Mucosa of rectum (tissue), 2 donors: ENCODE measurements around the gene ABHD1.
"Not testable (repeated sequence)": the region's sequence is repeated elsewhere in the genome, so short reads cannot be mapped to it uniquely, and the experiment has no call there.

Source experiments
- H3K27ac ChIP-seq, 2 donors: one replicate each; pipeline ENCODE4 v1.7.0; 2013; ENCODE audit warnings: inconsistent platforms in 2 of 2, low read depth in 2 of 2, low read length in 2 of 2
- H3K27me3 ChIP-seq, 2 donors: one replicate each; pipeline ENCODE4 v1.7.0; 2013; ENCODE audit warnings: low read length in 2 of 2; ENCODE audit not compliant: control insufficient read depth in 2 of 2, insufficient read depth in 2 of 2
- H3K36me3 ChIP-seq, 2 donors: one replicate each; pipeline ENCODE4 v1.7.0; 2013; ENCODE audit warnings: low read length in 2 of 2; ENCODE audit not compliant: control insufficient read depth in 2 of 2, insufficient read depth in 2 of 2
- H3K4me1 ChIP-seq, 2 donors: one replicate each; pipeline ENCODE4 v1.7.0; 2013; ENCODE audit warnings: low read length in 2 of 2, mild to moderate bottlenecking in 1 of 2; ENCODE audit not compliant: control insufficient read depth in 2 of 2, insufficient read depth in 2 of 2
- H3K4me3 ChIP-seq, 2 donors: one replicate each; pipeline ENCODE4 v1.7.0; 2013; ENCODE audit warnings: low read length in 2 of 2
- H3K9ac ChIP-seq, 2 donors: one replicate each; pipeline ENCODE4 v1.7.0; 2013; ENCODE audit warnings: low read length in 2 of 2, low read depth in 1 of 2, mild to moderate bottlenecking in 1 of 2
- H3K9me3 ChIP-seq, 2 donors: one replicate each; pipeline ENCODE4 v1.7.0; 2013; ENCODE audit warnings: low read length in 2 of 2; ENCODE audit not compliant: control insufficient read depth in 2 of 2
- donor health status: healthy.
- donor health status: Normal muscosa, but diverticular disease.

Gene ABHD1

DNA sequence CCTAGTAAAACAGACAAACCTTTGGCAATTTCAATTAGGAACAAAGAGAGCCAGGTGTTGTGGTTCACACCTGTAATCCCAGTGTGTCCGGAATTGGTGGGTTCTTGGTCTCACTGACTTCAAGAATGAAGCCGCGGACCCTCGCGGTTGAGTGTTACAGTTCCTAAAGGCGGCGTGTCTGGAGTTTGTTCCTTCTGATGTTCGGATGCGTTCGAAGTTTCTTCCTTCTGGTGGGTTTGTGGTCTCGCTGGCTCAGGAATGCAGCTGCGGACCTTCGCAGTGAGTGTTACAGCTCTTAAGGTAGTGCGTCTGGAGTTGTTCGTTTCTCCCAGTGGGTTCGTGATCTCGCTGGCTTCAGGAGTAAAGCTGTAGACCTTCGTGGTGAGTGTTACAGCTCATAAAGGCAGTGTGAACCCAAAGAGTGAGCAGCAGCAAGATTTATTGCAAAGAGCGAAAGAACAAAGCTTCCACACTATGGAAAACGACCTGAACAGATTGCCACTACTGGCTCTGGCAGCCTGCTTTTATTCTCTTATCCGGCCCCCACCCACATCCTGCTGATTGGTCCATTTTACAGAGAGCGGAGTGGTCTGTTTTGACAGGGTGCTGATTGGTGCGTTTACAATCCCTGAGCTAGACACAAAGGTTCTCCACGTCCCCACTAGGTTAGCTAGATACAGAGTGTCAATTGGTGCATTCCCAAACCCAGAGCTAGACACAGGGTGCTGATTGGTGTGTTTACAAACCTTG lies 12.8 kb upstream of the ABHD1 start:
- not testable (repeated sequence) for H3K9me3 ChIP-seq, H3K9ac ChIP-seq, H3K27me3 ChIP-seq, H3K36me3 ChIP-seq, H3K27ac ChIP-seq, H3K4me3 ChIP-seq, H3K4me1 ChIP-seq

DNA sequence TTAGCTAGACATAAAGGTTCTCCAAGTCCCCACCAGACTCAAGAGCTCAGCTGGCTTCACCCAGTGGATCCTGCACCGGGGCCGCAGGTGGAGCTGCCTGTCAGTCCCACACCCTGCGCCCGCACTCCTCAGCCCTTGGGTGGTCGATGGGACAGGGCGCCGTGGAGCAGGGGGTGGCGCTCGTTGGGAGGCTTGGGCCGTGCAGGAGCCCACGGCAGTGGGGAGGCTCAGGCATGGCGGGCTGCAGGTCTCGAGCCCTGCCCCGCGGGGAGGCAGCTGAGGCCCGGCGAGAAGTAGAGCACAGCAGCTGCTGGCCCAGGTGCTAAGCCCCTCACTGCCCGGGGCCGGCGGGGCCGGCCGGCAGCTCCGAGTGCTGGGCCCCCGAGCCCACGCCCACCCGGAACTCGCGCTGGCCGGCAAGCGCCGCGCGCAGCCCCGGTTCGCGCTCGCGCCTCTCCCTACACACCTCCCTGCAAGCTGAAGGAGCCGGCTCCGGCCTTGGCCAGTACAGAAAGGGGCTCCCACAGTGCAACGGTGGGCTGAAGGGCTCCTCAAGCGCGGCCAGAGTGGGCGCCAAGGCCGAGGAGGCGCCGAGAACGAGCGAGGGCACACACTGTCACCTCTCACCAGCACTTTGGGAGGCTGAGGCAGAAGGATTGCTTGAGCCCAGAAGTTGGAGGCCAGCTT lies 12.1 kb upstream of the ABHD1 start:
- not testable (repeated sequence) for H3K4me3 ChIP-seq, H3K36me3 ChIP-seq, H3K9ac ChIP-seq, H3K4me1 ChIP-seq, H3K9me3 ChIP-seq, H3K27me3 ChIP-seq, H3K27ac ChIP-seq

- H3K27me3 ChIP-seq: peaks cover 17 to 21% of the 10 kb centered on the region in 2 donors
- H3K4me1 ChIP-seq: peaks cover 6 to 7% of the 10 kb centered on the region in 2 donors
- H3K36me3 ChIP-seq: no peaks in the 10 kb centered on the region
- H3K9ac ChIP-seq: no peak overlapping the region
- H3K9me3 ChIP-seq: no peaks in the 10 kb centered on the region
- H3K4me3 ChIP-seq: no peak overlapping the region
- no peak overlapping the region for H3K27ac ChIP-seq
Measured at GRCh38 chr2:27115519-27115918, 8.1 kb upstream of the ABHD1 start.

DNA sequence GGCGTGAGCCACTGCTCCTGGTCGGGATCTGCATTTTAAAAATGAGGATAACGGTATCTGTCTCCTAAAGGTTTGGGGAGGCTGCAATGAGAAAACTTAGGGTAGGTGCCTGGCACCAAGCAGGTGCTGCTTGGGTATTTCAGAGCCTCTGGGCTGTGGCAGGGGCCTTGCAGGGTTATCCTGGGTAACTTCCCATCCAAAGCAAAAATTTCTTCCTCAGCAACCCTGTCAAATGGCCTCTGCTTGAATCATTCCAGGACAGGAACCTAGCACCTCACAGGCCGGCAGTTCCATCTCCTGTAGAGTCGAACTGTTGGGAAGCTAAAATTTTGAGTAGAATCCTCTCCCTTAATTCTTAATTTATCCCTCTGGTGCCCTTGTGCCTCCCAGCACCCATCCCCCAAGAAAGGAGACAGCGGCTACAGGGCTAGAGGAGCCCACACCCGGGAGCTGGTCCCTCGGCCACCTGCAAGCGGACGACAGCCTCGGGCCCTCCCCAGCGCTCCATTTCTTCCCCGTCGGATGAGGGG lies 5.6 kb upstream of the ABHD1 start:
- H3K27ac ChIP-seq: no peak overlapping the region
- no peaks in the 10 kb centered on the region for H3K36me3 ChIP-seq
- H3K27me3 ChIP-seq: peaks cover 21% of the 10 kb centered on the region in 2 donors
- H3K9me3 ChIP-seq: no peaks in the 10 kb centered on the region
- H3K4me3 ChIP-seq: no peak overlapping the region
- peaks cover 6 to 8% of the 10 kb centered on the region in 2 donors for H3K4me1 ChIP-seq
- no peak overlapping the region for H3K9ac ChIP-seq

DNA sequence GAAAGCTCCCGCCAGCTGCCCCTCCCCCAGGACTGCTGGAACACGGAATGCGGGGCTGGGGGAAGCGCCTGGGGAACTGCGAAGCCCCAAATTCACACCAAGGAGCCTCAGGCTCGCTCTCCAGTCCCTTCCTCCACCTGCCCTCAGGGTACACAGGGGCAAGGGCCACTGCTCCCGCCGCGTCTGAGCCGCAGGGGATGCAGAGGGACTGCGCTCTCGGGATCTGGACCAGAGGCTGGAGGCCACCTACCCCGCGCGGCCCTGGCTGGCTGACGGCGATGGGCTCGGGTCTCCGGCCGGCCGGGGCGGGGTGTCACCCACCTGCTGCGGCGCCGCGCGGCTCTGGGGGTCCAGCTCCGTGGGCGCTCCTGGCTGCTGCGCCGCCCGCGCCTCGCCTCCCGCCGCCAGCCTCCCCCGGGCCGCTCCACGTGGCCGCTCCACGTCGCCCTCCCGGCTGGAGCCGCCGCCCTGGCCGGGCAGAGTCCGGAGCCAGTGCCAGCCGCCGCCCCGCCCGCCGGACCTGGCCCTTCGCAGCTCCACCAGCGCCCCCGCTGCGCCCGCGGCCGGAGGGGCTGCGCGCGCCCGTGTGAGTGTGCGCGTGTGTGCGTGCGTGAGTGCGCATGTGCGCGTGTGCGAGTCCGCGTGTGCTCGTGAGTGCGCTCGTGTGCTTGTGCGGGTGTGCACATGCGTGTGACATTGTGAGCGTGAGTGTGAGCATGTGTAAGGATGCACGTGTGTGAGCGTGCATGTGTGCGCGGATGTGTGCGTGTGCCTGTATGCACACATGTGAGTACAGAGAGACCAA lies 4.9 kb upstream of the ABHD1 start, which contains the start of gene CGREF1:
TSS of gene CGREF1 (minus strand) at position 604 of the 805 bp plus-strand sequence. CDS start 14,762 bp downstream, outside the sequence.
- H3K4me3 ChIP-seq: peak within 1 kb of the TSS; percentile 53 to 60
- H3K9me3 ChIP-seq: no peaks in the 10 kb centered on the region
- no peaks in the 10 kb centered on the region for H3K36me3 ChIP-seq
- peaks cover 11 to 14% of the 10 kb centered on the region in 2 donors for H3K4me1 ChIP-seq
- no peak within 1 kb of the TSS for H3K27ac ChIP-seq
- H3K27me3 ChIP-seq: peaks cover 21% of the 10 kb centered on the region in 2 donors
- peak within 1 kb of the TSS in 1 of 2 donors; percentile 26 for H3K9ac ChIP-seq

DNA sequence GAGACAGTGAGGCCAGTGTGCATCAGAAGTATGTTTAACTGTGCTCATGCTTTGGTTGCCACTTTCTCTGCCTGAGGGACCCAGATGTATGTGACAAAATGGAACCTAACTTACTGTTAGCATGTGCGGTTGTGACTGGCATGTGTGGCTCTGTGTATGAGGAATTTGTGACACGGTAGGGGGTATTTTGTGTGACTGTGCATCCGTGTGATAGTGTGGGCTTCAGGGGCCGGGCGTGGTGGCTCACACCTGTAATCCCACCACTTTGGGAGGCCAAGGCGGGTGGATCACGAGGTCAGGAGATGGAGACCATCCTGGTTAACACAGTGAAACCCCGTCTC lies 4.3 kb upstream of the ABHD1 start:
- H3K9ac ChIP-seq, H3K9me3 ChIP-seq, H3K27ac ChIP-seq, H3K36me3 ChIP-seq: not testable (repeated sequence)
- peak overlapping the region; percentile 53 to 60 for H3K4me3 ChIP-seq
- peaks cover 14 to 17% of the 10 kb centered on the region in 2 donors for H3K4me1 ChIP-seq
- H3K27me3 ChIP-seq: peaks cover 21% of the 10 kb centered on the region in 2 donors

- H3K36me3 ChIP-seq: no peaks in the 10 kb centered on the region
- H3K27me3 ChIP-seq: peaks cover 17 to 21% of the 10 kb centered on the region in 2 donors
- peaks cover 14 to 17% of the 10 kb centered on the region in 2 donors for H3K4me1 ChIP-seq
- no peak overlapping the region for H3K27ac ChIP-seq
- H3K9me3 ChIP-seq: no peaks in the 10 kb centered on the region
- H3K4me3 ChIP-seq: no peak overlapping the region
- no peak overlapping the region for H3K9ac ChIP-seq
Measured at GRCh38 chr2:27121906-27122305, 1.7 kb upstream of the ABHD1 start.

GRCh38 chr2:27122791-27123190 lies 824 bp upstream of the ABHD1 start:
- Histone ChIP-seq H3K27ac (no peak overlapping the region), H3K9ac (no peak overlapping the region), H3K4me3 (peak overlapping the region in 1 of 2 donors; percentile 75), H3K27me3 (peaks cover 17 to 21% of the 10 kb centered on the region in 2 donors), H3K9me3 (no peaks in the 10 kb centered on the region), H3K4me1 (peaks cover 14 to 17% of the 10 kb centered on the region in 2 donors), H3K36me3 (no peaks in the 10 kb centered on the region)

- H3K9me3 ChIP-seq: no peaks in the 10 kb centered on the region
- H3K4me3 ChIP-seq: no peak overlapping the region
- H3K36me3 ChIP-seq: peaks cover 6% of the 10 kb centered on the region in 2 donors
- H3K27me3 ChIP-seq: peaks cover under 1 to 5% of the 10 kb centered on the region in 2 donors
- no peak overlapping the region for H3K27ac ChIP-seq
- H3K4me1 ChIP-seq: peaks cover 8 to 10% of the 10 kb centered on the region in 2 donors
- no peak overlapping the region for H3K9ac ChIP-seq
Measured at GRCh38 chr2:27125104-27125503, 1.5 kb downstream of the ABHD1 start.
